Measurements from ENCODE around the gene GGTLC1. TPM values are rescaled to one million over a fixed set of nuclear protein-coding genes. Genes with fewer than 3 reads are reported as not detected.
A peak's percentile ranks its signal among the peaks of the same experiment; 100 is the strongest.
"Not testable (repeated sequence)": the region's sequence is repeated elsewhere in the genome, so short reads cannot be mapped to it uniquely, and the experiment has no call there.

GGTLC1 gene
- total RNA-seq, 2 donors from 2014 or later: not detected

DNA sequence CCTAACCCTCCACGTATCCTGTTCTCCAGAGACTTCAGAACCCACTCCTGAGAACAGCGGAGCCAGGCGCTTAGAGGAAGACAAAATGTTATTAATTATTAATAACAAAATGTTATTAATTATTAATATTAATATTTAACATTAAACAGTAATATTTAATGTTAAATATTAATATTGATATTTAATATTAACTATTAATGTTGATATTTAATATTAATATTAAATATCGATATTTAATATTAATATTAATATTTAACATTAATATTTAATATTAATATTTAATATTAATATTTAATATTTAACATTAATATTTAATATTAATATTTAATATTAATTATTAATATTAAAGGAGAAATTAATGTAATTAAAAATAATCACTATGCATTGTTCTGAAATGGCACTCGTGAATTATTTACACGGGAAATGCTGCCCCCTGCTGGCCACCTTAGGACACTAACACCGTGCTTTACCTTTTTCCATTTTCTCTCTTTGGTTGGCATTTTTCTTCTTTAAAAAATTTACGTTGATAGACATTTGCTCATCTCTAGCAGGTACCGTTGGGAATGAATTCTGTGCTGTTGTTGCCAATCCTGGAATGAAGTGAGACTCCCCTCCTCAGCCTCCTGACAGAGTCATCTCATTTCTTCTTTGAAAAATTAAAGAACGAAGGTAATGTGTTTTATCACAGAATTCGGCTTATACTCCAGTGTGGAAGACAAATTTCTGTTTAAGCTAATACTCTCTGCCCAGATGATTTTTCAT is 7.5 kb upstream of the GGTLC1 start:
- Histone ChIP-seq H3K4me3 (no peak overlapping the region), H3K27me3 (replicated peaks; ENCODE audit: insufficient read depth) (no peaks in the 10 kb centered on the region), H3K36me3 (no peaks in the 10 kb centered on the region), H3K4me1 (replicated peaks) (no peaks in the 10 kb centered on the region), H3K27ac (no peak overlapping the region), H3K9me3 (no peaks in the 10 kb centered on the region)
- no peak for TF ChIP-seq POLR2AphosphoS5 (IDR thresholded peaks at IDR 0.05)
- TF ChIP-seq, protein P1, sequence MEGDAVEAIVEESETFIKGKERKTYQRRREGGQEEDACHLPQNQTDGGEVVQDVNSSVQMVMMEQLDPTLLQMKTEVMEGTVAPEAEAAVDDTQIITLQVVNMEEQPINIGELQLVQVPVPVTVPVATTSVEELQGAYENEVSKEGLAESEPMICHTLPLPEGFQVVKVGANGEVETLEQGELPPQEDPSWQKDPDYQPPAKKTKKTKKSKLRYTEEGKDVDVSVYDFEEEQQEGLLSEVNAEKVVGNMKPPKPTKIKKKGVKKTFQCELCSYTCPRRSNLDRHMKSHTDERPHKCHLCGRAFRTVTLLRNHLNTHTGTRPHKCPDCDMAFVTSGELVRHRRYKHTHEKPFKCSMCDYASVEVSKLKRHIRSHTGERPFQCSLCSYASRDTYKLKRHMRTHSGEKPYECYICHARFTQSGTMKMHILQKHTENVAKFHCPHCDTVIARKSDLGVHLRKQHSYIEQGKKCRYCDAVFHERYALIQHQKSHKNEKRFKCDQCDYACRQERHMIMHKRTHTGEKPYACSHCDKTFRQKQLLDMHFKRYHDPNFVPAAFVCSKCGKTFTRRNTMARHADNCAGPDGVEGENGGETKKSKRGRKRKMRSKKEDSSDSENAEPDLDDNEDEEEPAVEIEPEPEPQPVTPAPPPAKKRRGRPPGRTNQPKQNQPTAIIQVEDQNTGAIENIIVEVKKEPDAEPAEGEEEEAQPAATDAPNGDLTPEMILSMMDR (IDR thresholded peaks at IDR 0.05): peak; percentile 63 to 85 (median 72)
- peak; percentile 43 for DNase-seq (ENCODE audit: low spot score)
- intact Hi-C loops (cut with DNase I): loop anchor here (5.0 kb wide), 1 partner anchor 59 kb away; no protein-coding TSS in a partner anchor
- 48% methylated on average over 11 of the region's 11 CpGs for WGBS

DNA sequence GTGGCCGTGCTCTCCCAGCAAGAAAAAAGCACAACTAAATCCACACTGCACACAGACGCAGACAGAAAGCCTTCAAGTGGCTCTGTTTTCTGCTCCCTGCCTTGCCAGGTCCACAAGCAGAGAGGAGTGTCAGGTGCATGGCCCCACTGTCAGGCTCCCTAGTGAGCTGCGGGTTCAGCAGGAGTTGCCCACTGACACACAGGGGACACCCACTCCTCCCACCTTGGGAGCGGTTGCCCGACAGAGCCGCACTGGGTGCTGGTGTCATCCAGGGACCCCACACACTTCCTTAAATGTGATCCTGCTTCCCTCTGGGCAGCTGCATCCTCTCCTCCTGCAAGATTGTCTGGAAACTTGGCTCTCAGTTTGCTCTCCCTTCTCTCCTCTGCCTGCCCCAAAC is 6.7 kb upstream of the GGTLC1 start:
- H3K9me3 ChIP-seq; H3K4me1 ChIP-seq (replicated peaks); H3K36me3 ChIP-seq; H3K27ac ChIP-seq; H3K27me3 ChIP-seq (replicated peaks; ENCODE audit: insufficient read depth); DNase-seq (ENCODE audit: low spot score); H3K4me3 ChIP-seq: not testable (repeated sequence)
- WGBS: 81% methylated on average over 6 of the region's 6 CpGs
- intact Hi-C loops (cut with DNase I): loop anchor here (5.0 kb wide), 1 partner anchor 58 kb away; no protein-coding TSS in a partner anchor

DNA sequence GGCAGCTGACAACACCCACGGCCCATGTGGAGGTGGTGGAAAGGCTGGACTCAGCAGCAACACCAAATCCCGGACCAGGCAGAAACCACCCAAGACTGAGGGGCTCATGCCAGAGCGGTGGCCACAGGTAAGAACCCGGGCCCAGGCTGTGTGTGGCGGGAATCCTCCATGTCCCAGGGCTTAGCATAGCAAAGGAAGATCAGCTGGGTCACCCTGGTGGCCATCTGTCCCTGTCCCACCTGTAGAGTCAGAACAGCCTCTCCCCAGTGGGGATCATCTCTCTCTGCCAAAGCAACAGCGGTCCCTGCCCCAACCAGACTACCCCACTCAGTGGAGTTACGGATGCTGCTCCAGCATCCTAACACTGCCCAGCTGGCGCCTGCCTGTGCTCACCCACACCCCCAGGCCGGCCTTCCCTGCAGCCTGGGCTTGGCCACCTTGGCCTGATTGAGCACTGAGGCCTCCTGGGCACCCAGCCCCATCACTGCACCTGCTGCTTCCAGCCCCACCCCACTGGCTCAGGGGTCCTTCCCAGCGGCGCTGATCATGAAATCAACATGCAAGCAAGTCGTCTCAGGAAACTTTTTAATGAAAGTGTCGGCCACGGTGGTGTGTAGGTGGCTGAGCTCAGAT is 5.5 kb upstream of the GGTLC1 start:
- H3K27me3 ChIP-seq (replicated peaks; ENCODE audit: insufficient read depth); intact Hi-C loops (cut with DNase I); DNase-seq (ENCODE audit: low spot score); H3K4me1 ChIP-seq (replicated peaks); H3K36me3 ChIP-seq; H3K27ac ChIP-seq; H3K9me3 ChIP-seq; H3K4me3 ChIP-seq: not testable (repeated sequence)
- WGBS: 83% methylated on average over 14 of the region's 14 CpGs

DNA sequence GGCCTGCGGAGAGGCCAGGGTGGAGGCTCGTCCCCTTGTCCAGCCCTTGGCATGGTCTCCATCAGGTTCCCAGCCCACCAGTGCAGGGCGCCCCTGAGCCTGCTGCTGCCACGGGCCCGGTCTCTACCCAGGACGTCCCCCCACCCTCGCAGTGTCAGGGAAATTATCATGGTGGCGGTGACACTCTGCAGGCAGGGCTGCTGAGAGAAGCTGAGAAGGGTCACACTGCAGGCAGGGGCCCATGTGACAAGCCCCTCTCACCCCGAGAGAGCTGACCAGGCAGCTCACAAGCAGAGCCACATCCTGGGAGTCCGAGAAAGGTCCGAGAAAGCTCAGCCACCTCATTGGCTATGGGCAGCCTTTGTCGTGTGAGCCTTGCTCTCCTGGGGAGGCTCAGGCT is 4.9 kb upstream of the GGTLC1 start:
- H3K27ac ChIP-seq; DNase-seq (ENCODE audit: low spot score); H3K4me3 ChIP-seq; intact Hi-C loops (cut with DNase I); H3K4me1 ChIP-seq (replicated peaks); H3K27me3 ChIP-seq (replicated peaks; ENCODE audit: insufficient read depth); H3K36me3 ChIP-seq; H3K9me3 ChIP-seq: not testable (repeated sequence)
- 89% methylated on average over 5 of the region's 12 CpGs for WGBS

DNA sequence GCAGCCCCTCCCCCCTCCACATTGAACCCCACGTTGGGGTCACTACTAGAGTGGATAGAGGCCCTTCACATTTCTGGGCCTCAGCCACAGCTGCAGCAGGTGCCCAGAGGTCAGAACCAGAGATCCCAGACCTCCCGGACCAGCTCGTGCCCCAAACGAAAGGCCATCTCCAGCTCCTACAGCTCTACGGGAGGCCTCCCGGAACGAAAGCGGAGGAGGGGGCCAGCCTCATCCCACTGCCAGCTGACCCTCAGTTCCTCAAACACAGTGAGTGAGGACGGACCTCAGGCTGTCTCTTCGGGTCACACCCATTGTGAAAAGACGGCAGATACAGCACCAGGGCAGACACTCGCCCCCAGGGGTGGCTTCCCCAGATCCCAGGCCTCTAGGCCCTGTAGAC is 1.7 kb upstream of the GGTLC1 start:
- 89% methylated on average over 12 of the region's 12 CpGs for WGBS
- H3K27ac ChIP-seq; H3K4me3 ChIP-seq; intact Hi-C loops (cut with DNase I); H3K27me3 ChIP-seq (replicated peaks; ENCODE audit: insufficient read depth); DNase-seq (ENCODE audit: low spot score); H3K4me1 ChIP-seq (replicated peaks); H3K9me3 ChIP-seq; H3K36me3 ChIP-seq: not testable (repeated sequence)

DNA sequence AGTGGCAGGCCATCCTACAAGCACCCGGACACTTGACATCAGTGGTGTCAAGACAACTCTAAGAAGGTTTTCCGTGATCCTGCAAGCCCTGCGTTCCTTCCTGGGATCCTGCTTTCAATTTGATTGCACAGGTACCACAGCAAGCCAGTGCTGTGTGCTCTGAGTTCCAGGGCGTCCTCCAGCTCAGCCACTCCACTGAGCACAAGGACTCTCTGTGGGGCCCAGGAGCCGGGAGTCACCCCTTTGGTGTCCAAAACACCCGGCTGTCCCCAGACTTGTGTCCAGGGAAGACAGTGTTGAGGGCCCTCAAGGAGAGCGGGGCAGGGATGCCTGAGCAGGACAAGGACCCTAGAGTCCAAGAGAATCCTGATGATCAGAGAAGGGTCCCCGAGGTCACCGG is 387 bp upstream of the GGTLC1 start:
- H3K27ac ChIP-seq; H3K27me3 ChIP-seq (replicated peaks; ENCODE audit: insufficient read depth); H3K4me3 ChIP-seq; H3K9me3 ChIP-seq; intact Hi-C loops (cut with DNase I); DNase-seq (ENCODE audit: low spot score); H3K36me3 ChIP-seq; H3K4me1 ChIP-seq (replicated peaks): not testable (repeated sequence)
- 97% methylated on average over 9 of the region's 9 CpGs for WGBS

DNA sequence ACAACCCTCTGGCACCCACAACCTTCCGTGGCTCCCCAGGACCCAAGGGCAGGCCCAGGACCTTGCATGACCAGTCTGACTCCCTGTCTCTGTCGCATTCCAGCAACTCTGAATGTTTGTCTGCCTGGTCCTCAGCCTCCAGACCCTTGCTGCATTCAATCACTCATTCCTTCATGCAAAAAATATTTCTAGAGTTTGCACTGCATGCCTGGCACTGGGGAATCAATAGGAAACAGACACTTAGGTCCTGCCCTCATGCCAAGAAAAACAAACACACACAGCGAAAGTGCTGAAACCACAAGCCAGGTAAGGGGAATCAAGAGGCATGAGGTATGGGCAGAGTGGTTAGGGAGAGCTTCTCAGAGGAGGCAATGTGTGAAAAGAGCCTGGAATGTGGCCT is 1.9 kb downstream of the GGTLC1 start:
- H3K27ac ChIP-seq; DNase-seq (ENCODE audit: low spot score); H3K9me3 ChIP-seq; H3K36me3 ChIP-seq; H3K27me3 ChIP-seq (replicated peaks; ENCODE audit: insufficient read depth); intact Hi-C loops (cut with DNase I); H3K4me3 ChIP-seq; H3K4me1 ChIP-seq (replicated peaks): not testable (repeated sequence)
- WGBS: 38% methylated on average over 3 of the region's 3 CpGs

DNA sequence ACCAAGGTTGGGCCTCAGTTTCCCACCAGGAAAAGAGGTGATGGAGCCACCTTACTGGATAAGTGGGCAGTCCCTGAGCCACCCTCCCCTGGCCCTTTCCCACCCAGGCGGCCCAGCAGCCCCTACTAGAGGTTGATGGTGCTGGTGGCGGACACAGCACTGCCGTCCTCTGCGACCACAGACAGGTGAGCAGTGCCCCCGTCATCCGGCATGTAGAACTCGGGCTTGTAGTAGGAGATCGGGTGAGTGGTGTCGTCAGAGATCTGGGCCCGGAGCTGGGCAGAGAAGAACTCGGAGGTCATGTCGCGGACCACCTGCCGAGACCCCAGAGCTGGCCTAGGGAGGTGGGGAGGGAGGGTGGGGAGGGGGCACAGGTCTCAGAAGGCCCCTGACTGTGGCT is 2.3 kb downstream of the GGTLC1 start:
- H3K27ac ChIP-seq; intact Hi-C loops (cut with DNase I); DNase-seq (ENCODE audit: low spot score); H3K36me3 ChIP-seq; H3K4me3 ChIP-seq; H3K27me3 ChIP-seq (replicated peaks; ENCODE audit: insufficient read depth); H3K4me1 ChIP-seq (replicated peaks); H3K9me3 ChIP-seq: not testable (repeated sequence)
- WGBS: 95% methylated on average over 14 of the region's 14 CpGs

DNA sequence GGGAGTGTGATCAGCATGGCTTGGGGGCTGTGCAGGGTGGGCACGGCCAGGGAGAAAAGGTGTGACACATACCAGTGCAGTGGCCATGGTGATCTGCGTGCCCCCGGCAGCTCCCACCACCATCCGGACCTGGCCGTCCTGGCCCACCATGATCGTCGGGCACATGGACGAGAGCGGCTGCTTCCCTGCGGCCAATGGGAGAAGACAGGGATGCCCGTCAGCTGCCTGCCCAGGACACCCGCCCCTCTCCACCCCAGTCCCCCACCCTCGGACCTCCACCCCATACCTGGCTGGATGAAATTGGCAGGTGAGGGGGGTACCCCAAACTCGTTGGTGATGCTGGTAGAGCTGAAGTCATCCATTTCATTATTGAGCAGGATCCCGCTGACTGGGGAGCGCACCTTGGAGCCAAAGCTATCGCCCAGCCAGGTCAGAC is 2.8 kb downstream of the GGTLC1 start:
- H3K9me3 ChIP-seq; H3K4me1 ChIP-seq (replicated peaks); H3K36me3 ChIP-seq; intact Hi-C loops (cut with DNase I); DNase-seq (ENCODE audit: low spot score); H3K4me3 ChIP-seq; H3K27me3 ChIP-seq (replicated peaks; ENCODE audit: insufficient read depth); H3K27ac ChIP-seq: not testable (repeated sequence)
- 98% methylated on average over 10 of the region's 17 CpGs for WGBS

DNA sequence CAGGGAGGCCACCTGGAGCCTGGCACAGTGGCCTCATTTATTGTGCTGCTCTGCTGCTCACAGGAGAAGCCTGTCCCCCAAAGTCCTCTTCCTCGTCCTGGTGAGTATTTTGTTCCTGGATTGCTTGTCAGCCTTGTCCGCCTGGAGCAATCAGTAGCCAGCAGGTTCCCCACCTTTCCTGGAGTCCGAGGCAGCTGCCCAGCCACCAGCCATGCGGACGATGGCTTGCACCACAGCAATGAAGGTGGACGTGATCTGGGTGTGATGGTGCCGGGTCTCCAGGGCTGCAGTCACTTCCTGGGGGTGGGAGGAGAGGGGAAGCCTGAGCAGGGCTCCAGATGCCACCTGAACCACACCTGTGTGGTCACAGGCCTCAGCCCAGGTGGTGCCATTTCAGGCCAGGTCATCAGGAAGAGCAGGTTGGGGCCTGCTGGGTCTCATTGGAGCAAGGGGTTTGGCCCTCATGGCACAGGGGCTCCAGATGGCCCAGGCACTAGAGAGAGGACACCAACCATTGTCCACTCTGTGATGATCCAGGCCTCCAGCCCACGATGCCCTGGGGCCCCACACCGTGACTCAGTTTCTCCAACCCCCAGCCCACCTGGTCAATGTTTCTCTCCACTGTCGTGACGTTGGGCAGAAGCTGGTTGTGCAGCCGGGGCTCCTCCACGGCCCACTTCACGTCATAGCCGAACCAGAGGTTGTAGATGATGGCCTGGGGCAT is 3.4 kb downstream of the GGTLC1 start:
- intact Hi-C loops (cut with DNase I); H3K4me1 ChIP-seq (replicated peaks); H3K4me3 ChIP-seq; H3K27ac ChIP-seq; H3K27me3 ChIP-seq (replicated peaks; ENCODE audit: insufficient read depth); H3K9me3 ChIP-seq; DNase-seq (ENCODE audit: low spot score); H3K36me3 ChIP-seq: not testable (repeated sequence)
- 94% methylated on average over 13 of the region's 15 CpGs for WGBS

DNA sequence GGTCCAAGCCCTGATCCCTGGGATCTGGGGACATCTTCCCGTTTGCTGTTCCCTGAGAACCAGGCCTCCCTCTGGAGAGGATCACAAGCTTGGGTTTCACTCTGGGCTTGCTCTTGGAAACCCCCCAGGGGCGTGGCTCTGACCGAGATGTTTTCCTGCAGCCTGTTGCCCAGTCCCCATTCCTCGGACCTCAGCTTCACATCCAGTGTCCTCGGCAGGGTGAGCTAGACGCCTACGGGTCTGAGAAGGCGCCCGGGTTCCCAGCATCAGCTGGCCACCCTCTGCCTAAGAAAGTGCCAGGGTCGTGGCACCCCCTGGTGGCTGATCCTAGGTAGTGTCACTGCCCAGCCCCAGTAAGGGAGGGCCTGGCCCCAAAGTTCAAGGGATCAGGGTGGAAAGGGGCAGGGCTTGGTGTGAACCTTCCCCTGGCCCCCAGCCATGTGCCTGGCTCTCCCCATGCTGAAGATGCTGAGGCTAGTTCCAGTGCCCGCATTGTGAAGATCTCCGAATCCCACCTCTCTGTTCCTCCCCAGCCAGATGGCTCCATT is 4.0 kb downstream of the GGTLC1 start:
- intact Hi-C loops (cut with DNase I): loop anchor here (5.0 kb wide), 1 partner anchor 47 kb away; no protein-coding TSS in a partner anchor
- not testable (repeated sequence) for H3K4me1 ChIP-seq (replicated peaks); H3K9me3 ChIP-seq; H3K4me3 ChIP-seq; H3K36me3 ChIP-seq; H3K27me3 ChIP-seq (replicated peaks; ENCODE audit: insufficient read depth); H3K27ac ChIP-seq; DNase-seq (ENCODE audit: low spot score)
- WGBS: 34% methylated on average over 9 of the region's 12 CpGs
